ENCODE measurements around the gene EARS2.

EARS2 gene

DNA sequence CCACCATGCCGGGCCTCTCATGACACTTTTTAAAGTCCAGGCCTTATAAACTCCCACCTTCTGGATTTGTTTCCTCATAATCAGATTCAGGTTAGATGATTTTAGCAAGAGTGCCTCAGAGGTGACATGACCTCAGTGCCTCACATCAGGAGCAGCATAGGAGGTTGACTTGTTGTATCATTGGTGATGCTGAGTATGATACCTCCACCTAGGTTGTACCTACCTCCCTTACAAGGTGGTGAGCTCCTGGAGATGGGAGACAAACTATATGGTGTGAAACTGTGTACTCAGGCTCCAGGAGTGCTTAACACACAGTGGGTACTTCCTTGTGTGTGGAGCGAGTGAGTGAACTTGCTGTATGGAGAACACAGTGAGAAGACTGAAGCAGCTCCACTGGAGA lies 20.3 kb upstream of the EARS2 start:
- no peak for DNase-seq (ENCODE audit: low read depth)
- TF ChIP-seq, protein P1, sequence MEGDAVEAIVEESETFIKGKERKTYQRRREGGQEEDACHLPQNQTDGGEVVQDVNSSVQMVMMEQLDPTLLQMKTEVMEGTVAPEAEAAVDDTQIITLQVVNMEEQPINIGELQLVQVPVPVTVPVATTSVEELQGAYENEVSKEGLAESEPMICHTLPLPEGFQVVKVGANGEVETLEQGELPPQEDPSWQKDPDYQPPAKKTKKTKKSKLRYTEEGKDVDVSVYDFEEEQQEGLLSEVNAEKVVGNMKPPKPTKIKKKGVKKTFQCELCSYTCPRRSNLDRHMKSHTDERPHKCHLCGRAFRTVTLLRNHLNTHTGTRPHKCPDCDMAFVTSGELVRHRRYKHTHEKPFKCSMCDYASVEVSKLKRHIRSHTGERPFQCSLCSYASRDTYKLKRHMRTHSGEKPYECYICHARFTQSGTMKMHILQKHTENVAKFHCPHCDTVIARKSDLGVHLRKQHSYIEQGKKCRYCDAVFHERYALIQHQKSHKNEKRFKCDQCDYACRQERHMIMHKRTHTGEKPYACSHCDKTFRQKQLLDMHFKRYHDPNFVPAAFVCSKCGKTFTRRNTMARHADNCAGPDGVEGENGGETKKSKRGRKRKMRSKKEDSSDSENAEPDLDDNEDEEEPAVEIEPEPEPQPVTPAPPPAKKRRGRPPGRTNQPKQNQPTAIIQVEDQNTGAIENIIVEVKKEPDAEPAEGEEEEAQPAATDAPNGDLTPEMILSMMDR (conservative IDR thresholded peaks at IDR 0.05; ENCODE audit: low read length), result no peak
- no peak overlapping the region for H3K4me3 ChIP-seq (ENCODE audit: low read length)

- no peak for DNase-seq (ENCODE audit: low read depth)
- TF ChIP-seq, protein P1 (conservative IDR thresholded peaks at IDR 0.05; ENCODE audit: low read length), result no peak
- no peak overlapping the region for H3K4me3 ChIP-seq (ENCODE audit: low read length)
Observed at GRCh38 chr16:23575834-23576233, 18.7 kb upstream of the EARS2 start.

- no peak overlapping the region for H3K4me3 ChIP-seq (ENCODE audit: low read length)
- TF ChIP-seq, protein P1 (conservative IDR thresholded peaks at IDR 0.05; ENCODE audit: low read length), result no peak
- no peak for DNase-seq (ENCODE audit: low read depth)
Observed at GRCh38 chr16:23573817-23574216, 16.7 kb upstream of the EARS2 start.

DNA sequence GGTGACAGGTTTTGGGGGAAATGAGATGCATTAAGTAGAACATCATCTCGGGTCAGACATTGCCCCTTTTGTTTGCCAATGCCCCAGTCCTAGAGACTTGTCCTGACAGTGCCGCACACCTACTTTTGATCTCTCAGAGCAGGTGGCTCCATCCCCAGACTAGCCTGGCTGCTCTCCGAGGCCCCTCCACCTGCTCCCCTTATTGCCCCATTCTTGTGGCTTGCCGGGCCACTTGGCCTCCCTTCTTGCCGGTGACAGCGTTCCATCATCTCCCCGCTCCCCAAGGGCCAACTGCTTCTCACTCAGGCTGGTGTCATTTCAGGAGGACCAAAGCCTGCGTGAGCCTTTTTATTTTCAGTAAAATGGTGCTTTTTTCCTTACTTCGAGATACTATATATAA lies 15.2 kb upstream of the EARS2 start:
- TF ChIP-seq, protein P1 (conservative IDR thresholded peaks at IDR 0.05; ENCODE audit: low read length), result no peak
- DNase-seq (ENCODE audit: low read depth), result no peak
- H3K4me3 ChIP-seq (ENCODE audit: low read length), result no peak overlapping the region

DNA sequence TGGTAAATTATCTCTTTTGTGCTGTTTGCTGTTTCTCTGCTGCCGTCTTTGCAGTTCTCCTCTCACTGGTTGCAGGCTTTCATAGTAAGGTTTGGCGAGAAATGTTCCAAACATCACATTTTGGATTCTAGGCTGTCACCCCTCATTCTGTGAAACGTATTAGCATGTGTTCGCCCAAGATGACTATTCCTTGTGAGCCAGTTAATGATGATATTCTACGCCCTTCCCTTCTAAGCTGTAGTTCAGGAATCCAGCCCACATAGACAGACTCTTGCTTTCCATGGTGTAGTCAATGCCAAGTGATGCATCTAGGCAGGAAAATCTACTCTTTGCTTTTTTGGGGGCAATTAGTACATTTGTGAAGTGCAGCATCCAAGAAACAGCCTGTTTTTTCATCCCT lies 14.7 kb upstream of the EARS2 start:
- TF ChIP-seq, protein P1 (conservative IDR thresholded peaks at IDR 0.05; ENCODE audit: low read length), result no peak
- DNase-seq (ENCODE audit: low read depth), result no peak
- H3K4me3 ChIP-seq (ENCODE audit: low read length), result no peak overlapping the region

- DNase-seq (ENCODE audit: low read depth), result no peak
- no peak overlapping the region for H3K4me3 ChIP-seq (ENCODE audit: low read length)
- TF ChIP-seq, protein P1 (conservative IDR thresholded peaks at IDR 0.05; ENCODE audit: low read length), result no peak
Observed at GRCh38 chr16:23570992-23571632, 14.0 kb upstream of the EARS2 start.

GRCh38 chr16:23567602-23568001 lies 10.5 kb upstream of the EARS2 start:
- no peak for DNase-seq (ENCODE audit: low read depth)
- no peak overlapping the region for H3K4me3 ChIP-seq (ENCODE audit: low read length)
- TF ChIP-seq, protein P1 (conservative IDR thresholded peaks at IDR 0.05; ENCODE audit: low read length), result no peak

Data from AG10803 (cell line).